GM06990 (cell line): ENCODE results near the gene ARHGAP21.
A peak's percentile ranks its signal among the peaks of the same experiment; 100 is the strongest.

Source experiments
- DNase-seq: peaks from one replicate; pipeline ENCODE4 v3.0.0-alpha.2; 2011; ENCODE audit not compliant: insufficient read length; ENCODE audit errors: extremely low read depth
- H3K27me3 ChIP-seq: replicated peaks from 2 replicates; pipeline ENCODE4 v1.6.0; 2011; ENCODE audit warnings: low read length; ENCODE audit not compliant: control insufficient read depth, insufficient read depth
- H3K36me3 ChIP-seq: 2 replicates; pipeline ENCODE4 v1.5.1; 2011; ENCODE audit warnings: low read length; ENCODE audit not compliant: control insufficient read depth, insufficient read depth
- H3K4me3 ChIP-seq: replicated peaks from 2 replicates; pipeline ENCODE4 v1.5.1; 2011; ENCODE audit warnings: low read depth, mild to moderate bottlenecking, control low read depth, low read length
- TF ChIP-seq, protein P1 (sequence below): IDR thresholded peaks from 2 replicates; pipeline ENCODE4 v1.5.1; 2011; ENCODE audit warnings: low read length, control low read depth, mild to moderate bottlenecking, inconsistent platforms; ENCODE audit not compliant: insufficient read depth, poor library complexity, severe bottlenecking

The ARHGAP21 gene

DNA sequence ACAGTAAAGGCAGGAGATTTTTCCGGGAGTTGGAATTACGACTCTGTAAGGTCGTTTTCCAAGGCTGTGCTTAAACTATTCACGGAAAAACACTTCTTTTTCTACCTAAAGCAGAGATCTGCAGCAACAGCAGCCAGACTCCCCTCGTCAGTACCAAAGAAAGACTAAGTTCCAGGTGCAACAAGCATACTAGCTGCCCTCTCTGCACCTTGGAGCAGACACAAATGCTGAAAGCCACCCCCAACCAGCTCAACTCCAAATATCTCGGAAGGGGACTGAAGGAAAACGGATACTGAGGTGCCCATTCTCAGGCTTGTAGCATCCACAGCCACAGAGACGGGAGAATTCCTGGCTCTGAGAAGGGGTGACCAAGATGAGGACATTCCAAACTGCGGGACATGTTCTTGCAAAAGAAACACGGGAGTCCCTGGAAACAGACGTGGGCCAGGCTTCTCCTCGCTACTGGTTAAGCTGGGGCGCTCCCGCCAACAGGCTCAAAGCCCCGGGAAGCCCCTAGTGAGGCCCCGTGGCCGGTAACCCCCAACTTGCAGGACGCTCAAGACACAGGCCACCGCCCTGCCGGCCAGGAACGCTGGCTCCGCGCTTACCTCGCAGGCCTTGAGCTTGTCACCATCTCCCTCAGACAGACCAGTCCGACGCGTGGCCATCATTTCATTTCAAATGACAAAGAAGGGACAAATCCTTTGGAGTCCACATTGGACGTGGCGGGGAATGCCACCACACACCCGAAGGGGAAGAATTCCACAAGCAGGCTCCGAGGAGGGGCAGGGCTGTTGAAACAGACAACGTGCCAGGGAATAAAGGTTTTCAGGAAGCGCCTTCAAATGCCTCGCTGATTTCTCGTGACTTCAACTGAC, 2.2 kb downstream of the ARHGAP21 start:
- no peaks in the 10 kb centered on the region; the same call in 1 of the 2 replicates for H3K36me3 ChIP-seq
- peak overlapping the region; percentile 24; the same call in 1 of the 2 replicates for H3K4me3 ChIP-seq
- no peaks in the 10 kb centered on the region for H3K27me3 ChIP-seq
- TF ChIP-seq, protein P1, sequence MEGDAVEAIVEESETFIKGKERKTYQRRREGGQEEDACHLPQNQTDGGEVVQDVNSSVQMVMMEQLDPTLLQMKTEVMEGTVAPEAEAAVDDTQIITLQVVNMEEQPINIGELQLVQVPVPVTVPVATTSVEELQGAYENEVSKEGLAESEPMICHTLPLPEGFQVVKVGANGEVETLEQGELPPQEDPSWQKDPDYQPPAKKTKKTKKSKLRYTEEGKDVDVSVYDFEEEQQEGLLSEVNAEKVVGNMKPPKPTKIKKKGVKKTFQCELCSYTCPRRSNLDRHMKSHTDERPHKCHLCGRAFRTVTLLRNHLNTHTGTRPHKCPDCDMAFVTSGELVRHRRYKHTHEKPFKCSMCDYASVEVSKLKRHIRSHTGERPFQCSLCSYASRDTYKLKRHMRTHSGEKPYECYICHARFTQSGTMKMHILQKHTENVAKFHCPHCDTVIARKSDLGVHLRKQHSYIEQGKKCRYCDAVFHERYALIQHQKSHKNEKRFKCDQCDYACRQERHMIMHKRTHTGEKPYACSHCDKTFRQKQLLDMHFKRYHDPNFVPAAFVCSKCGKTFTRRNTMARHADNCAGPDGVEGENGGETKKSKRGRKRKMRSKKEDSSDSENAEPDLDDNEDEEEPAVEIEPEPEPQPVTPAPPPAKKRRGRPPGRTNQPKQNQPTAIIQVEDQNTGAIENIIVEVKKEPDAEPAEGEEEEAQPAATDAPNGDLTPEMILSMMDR = no peak
- peak; percentile 22 for DNase-seq

DNA sequence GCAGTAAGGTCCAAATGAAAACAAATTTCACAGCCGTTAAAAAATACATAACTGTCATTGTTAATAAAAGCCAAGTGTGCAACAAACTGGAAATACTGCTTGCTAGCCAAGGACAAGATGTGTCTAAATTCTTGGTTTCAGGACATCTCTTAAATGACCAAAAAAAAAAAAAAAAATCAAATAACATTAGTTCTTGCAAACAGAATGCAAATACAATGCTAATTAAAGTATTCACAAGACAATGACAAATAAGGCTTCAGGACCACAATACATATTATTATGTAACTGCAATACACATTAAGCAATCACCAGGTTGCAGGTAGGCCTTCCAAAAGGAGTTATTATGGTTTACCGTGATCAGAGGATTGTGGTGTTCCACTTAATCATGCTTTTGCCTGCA, 3.6 kb downstream of the ARHGAP21 start:
- no peaks in the 10 kb centered on the region; the same call in 1 of the 2 replicates for H3K36me3 ChIP-seq
- TF ChIP-seq, protein P1 = no peak
- no peaks in the 10 kb centered on the region for H3K27me3 ChIP-seq
- H3K4me3 ChIP-seq = no peak overlapping the region
- no peak for DNase-seq

DNA sequence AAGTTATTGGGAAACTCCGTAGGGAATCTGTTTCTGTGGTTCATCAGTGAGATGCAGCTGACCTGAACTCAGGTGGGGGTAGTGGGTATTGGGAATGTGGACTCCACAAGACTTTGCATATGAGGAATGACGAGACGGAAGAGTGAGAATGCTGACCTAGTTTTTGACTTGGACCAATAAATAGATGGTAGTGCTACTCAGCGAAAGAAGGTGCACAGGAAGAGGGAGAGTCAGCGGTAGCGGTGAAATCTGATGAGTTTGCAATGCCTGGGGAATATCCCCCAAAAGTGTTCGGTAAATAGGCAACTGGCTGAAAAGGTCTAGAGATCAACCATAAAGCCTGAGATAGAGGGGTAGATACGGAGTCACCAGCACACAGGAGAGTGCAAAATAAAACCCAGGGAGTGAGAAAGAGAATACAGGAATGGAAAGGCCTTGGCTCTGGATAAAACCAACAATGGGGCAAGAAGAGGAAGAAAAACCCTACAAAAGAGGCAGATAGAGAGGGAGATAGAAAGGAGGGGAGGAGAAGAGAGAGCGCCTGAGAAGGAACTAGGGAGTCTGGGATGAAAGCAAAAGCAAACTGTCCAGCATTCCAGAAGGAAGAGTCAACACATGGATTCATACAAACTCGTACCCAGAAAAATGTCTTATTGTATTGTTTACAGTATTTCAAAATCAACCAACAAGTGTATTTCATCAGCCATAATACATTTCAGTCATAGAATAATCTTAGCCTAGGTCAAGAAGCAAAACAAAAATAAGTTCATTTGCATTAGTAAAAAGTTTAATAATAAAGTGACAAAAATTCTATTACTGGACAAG, 5.4 kb downstream of the ARHGAP21 start:
- no peak overlapping the region for H3K4me3 ChIP-seq

DNA sequence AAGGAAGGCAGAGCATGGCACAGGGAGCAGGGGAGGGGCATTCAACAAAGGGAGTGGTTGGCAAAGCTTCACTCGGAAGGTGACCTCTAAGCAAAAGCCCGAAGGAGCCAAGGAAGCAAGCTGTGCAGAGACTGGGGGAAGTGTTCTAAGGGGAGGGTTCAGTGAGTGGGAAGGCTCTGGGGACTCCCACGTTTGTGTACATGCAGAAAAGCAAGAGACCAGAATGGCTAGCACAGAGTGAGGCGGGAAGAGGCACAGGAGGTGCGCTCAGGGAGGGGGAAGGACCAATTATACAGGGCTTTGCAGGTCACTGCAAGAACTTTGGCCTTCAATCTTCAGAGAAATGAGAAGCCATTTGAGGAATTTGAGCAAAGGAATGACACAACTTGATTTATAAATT, 7.4 kb downstream of the ARHGAP21 start:
- Histone ChIP-seq H3K27me3 (no peaks in the 10 kb centered on the region), H3K36me3 (no peaks in the 10 kb centered on the region), H3K4me3 (no peak overlapping the region)
- TF ChIP-seq, protein P1 = no peak
- DNase-seq = no peak

More for the DNA sequence above, 5.4 kb downstream of the ARHGAP21 start:
- DNase-seq = no peak
- H3K36me3 ChIP-seq = no peaks in the 10 kb centered on the region; the same call in 1 of the 2 replicates
- no peaks in the 10 kb centered on the region for H3K27me3 ChIP-seq
- TF ChIP-seq, protein P1 = no peak

DNA sequence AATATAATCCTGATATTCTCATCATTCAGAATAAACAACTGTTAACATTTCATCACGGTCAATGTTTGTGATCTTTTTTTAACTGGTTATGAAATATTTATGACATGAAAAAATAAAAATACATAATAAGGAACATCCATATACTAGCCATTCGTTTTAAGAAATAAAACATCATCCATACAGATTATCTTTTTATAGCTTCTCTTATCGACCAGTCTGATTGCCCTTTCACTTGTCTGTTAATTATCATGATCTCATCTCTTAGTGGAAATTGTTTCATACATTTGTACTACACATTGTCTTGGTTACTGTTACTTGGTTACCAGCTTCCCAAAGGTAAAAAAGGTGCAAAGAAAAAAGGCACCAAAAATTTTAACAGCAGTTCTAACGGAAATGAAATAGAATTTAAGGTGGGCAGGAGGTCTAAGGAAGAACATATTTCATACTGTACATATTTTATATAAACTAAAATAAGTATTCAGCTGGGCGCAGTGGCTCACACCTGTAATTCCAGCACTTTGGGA, 8.4 kb downstream of the ARHGAP21 start:
- no peaks in the 10 kb centered on the region for H3K36me3 ChIP-seq
- H3K27me3 ChIP-seq = no peaks in the 10 kb centered on the region
- TF ChIP-seq, protein P1 = no peak
- no peak for DNase-seq
- no peak overlapping the region for H3K4me3 ChIP-seq
